22Rv1 (cell line): Measurements from ENCODE around the gene PRKX.

Experiments
- ZFX ChIP-seq: fragments of 450-650 bp; IDR thresholded peaks from 2 replicates; pipeline ENCODE4 v1.6.1; 2017; ENCODE audit warnings: antibody characterized with exemption, borderline replicate concordance
- TF ChIP-seq, protein P1 (sequence below): fragments of 450-650 bp; IDR thresholded peaks from 2 replicates; pipeline ENCODE4 v1.5.1; 2017; ENCODE audit warnings: mild to moderate bottlenecking

DNA sequence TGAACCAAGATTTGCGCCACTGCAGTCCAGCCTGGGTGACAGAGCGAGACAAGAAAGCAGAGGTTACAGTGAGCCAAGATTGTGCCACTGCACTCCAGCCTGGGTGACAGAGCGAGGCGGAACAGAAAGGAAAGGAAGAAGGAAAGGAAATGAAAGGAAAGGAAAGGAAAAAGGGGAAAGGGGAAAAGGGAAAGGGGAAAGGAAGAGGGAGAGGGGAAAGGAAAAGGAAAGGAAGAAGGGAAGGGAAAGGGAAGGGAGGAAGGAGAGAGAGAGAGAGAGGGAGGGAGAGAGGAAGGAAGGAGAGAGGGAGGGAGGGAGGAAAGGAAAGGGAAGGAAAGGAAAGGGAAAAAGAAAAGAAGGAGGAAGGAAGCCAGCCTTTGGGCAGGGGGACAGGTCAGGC, 76.6 kb downstream of the PRKX start:
- no peak for TF ChIP-seq ZFX
- TF ChIP-seq, protein P1, sequence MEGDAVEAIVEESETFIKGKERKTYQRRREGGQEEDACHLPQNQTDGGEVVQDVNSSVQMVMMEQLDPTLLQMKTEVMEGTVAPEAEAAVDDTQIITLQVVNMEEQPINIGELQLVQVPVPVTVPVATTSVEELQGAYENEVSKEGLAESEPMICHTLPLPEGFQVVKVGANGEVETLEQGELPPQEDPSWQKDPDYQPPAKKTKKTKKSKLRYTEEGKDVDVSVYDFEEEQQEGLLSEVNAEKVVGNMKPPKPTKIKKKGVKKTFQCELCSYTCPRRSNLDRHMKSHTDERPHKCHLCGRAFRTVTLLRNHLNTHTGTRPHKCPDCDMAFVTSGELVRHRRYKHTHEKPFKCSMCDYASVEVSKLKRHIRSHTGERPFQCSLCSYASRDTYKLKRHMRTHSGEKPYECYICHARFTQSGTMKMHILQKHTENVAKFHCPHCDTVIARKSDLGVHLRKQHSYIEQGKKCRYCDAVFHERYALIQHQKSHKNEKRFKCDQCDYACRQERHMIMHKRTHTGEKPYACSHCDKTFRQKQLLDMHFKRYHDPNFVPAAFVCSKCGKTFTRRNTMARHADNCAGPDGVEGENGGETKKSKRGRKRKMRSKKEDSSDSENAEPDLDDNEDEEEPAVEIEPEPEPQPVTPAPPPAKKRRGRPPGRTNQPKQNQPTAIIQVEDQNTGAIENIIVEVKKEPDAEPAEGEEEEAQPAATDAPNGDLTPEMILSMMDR = no peak
